HCT116 (cell line): ENCODE measurements around the gene KAT6B.

Source experiments
- EZH2 ChIP-seq: fragments of 200-600 bp; sonication (generic); IDR thresholded peaks from 2 replicates; pipeline ENCODE4 v1.6.1; 2017; ENCODE audit warnings: antibody characterized with exemption, mixed run types
- JUND ChIP-seq: IDR thresholded peaks from 2 replicates; pipeline ENCODE4 v1.6.1; 2012
- POLR2A ChIP-seq: IDR thresholded peaks from 2 replicates; pipeline ENCODE4 v1.7.0; 2011; ENCODE audit warnings: borderline replicate concordance; ENCODE audit not compliant: insufficient read depth, insufficient read length; ENCODE audit errors: extremely low read depth
- POLR2AphosphoS5 ChIP-seq: IDR thresholded peaks from 2 replicates; pipeline ENCODE4 v1.6.1; 2011; ENCODE audit warnings: mild to moderate bottlenecking, low read depth, low read length, moderate library complexity
- RAD21 ChIP-seq: IDR thresholded peaks from 2 replicates; pipeline ENCODE4 v1.6.1; 2012; ENCODE audit warnings: low read depth, mild to moderate bottlenecking
- TCF7L2 ChIP-seq: IDR thresholded peaks from 2 replicates; pipeline ENCODE4 v1.7.0; 2011; ENCODE audit warnings: borderline replicate concordance, inconsistent platforms; ENCODE audit not compliant: insufficient read depth, insufficient read length; ENCODE audit errors: extremely low read depth
- YY1 ChIP-seq: IDR thresholded peaks from 2 replicates; pipeline ENCODE4 v1.6.1; 2011; ENCODE audit warnings: low read length, low read depth, moderate library complexity, mild to moderate bottlenecking; ENCODE audit not compliant: insufficient replicate concordance; ENCODE audit errors: extremely low read depth
- ZNF274 ChIP-seq: fragments of 200-500 bp; sonication (Bioruptor generic); IDR thresholded peaks from 2 replicates; pipeline ENCODE4 v1.6.1; 2014; ENCODE audit warnings: mild to moderate bottlenecking, low read depth, low read length, inconsistent platforms
- TF ChIP-seq, protein P1 (sequence below), 3 experiments: fragments of 200-600 bp in 1 of 3; sonication (generic) in 1 of 3; IDR thresholded peaks in 2 of 3; conservative IDR thresholded peaks in 1 of 3; 2 replicates each; pipeline ENCODE4 v1.5.1; 2012 to 2017; ENCODE audit warnings: low read depth in 2 of 3, low read length in 2 of 3, antibody characterized with exemption in 1 of 3, borderline replicate concordance in 1 of 3, control low read depth in 1 of 3, mild to moderate bottlenecking in 1 of 3, mixed read lengths in 1 of 3, mixed run types in 1 of 3, moderate library complexity in 1 of 3; ENCODE audit not compliant: insufficient read depth in 1 of 3
- TF ChIP-seq, protein P2 (sequence below): IDR thresholded peaks from 2 replicates; pipeline ENCODE4 v1.6.1; 2011; ENCODE audit warnings: mild to moderate bottlenecking, low read length, moderate library complexity; ENCODE audit not compliant: insufficient replicate concordance; ENCODE audit errors: extremely low read depth
- TF ChIP-seq, protein P3 (sequence below): IDR thresholded peaks from 2 replicates; pipeline ENCODE4 v1.6.1; 2012; ENCODE audit warnings: low read depth

DNA sequence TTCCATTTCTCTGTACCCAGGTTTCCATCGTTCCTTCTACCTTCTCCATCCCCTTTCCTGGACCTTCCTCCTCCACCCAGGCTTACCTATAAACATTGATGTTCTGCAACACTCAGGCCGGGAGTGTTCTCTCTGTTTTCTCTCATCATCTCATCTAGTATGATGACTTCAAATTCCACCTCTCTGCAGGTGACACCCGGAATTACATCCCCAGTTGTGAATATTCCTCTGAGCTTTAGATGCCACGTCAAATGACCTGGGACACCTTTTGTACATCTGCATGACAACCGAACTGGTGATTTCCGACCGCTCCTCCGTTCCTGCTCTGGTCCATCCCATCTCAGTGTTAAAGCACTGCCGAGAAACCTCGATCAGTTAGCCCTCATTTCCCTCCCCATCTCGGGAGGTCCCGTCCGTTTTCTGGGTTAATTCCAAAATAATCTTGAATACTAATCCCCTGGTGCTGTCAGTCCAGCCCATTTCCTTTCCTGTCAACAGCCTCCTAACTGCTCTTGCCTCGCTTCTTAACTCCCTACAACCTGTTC lies 208.4 kb downstream of the KAT6B start:
- TF ChIP-seq POLR2AphosphoS5 (no peak), RAD21 (no peak), ZNF274 (no peak), EZH2 (no peak), JUND (no peak), TCF7L2 (no peak), POLR2A (no peak), YY1 (no peak)
- TF ChIP-seq, protein P1, sequence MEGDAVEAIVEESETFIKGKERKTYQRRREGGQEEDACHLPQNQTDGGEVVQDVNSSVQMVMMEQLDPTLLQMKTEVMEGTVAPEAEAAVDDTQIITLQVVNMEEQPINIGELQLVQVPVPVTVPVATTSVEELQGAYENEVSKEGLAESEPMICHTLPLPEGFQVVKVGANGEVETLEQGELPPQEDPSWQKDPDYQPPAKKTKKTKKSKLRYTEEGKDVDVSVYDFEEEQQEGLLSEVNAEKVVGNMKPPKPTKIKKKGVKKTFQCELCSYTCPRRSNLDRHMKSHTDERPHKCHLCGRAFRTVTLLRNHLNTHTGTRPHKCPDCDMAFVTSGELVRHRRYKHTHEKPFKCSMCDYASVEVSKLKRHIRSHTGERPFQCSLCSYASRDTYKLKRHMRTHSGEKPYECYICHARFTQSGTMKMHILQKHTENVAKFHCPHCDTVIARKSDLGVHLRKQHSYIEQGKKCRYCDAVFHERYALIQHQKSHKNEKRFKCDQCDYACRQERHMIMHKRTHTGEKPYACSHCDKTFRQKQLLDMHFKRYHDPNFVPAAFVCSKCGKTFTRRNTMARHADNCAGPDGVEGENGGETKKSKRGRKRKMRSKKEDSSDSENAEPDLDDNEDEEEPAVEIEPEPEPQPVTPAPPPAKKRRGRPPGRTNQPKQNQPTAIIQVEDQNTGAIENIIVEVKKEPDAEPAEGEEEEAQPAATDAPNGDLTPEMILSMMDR (IDR thresholded peaks at IDR 0.05 in 2 of 3, conservative IDR thresholded peaks at IDR 0.05 in 1 of 3; ENCODE audit: borderline replicate concordance in 1 of 3, insufficient read depth in 1 of 3, low read depth in 2 of 3, low read length in 2 of 3), result peak in 2 of 3 experiments; percentile 28 to 42; a peak in 4 of 6 replicates
- TF ChIP-seq, protein P2, sequence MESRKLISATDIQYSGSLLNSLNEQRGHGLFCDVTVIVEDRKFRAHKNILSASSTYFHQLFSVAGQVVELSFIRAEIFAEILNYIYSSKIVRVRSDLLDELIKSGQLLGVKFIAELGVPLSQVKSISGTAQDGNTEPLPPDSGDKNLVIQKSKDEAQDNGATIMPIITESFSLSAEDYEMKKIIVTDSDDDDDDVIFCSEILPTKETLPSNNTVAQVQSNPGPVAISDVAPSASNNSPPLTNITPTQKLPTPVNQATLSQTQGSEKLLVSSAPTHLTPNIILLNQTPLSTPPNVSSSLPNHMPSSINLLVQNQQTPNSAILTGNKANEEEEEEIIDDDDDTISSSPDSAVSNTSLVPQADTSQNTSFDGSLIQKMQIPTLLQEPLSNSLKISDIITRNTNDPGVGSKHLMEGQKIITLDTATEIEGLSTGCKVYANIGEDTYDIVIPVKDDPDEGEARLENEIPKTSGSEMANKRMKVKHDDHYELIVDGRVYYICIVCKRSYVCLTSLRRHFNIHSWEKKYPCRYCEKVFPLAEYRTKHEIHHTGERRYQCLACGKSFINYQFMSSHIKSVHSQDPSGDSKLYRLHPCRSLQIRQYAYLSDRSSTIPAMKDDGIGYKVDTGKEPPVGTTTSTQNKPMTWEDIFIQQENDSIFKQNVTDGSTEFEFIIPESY, result no peak
- TF ChIP-seq, protein P3, sequence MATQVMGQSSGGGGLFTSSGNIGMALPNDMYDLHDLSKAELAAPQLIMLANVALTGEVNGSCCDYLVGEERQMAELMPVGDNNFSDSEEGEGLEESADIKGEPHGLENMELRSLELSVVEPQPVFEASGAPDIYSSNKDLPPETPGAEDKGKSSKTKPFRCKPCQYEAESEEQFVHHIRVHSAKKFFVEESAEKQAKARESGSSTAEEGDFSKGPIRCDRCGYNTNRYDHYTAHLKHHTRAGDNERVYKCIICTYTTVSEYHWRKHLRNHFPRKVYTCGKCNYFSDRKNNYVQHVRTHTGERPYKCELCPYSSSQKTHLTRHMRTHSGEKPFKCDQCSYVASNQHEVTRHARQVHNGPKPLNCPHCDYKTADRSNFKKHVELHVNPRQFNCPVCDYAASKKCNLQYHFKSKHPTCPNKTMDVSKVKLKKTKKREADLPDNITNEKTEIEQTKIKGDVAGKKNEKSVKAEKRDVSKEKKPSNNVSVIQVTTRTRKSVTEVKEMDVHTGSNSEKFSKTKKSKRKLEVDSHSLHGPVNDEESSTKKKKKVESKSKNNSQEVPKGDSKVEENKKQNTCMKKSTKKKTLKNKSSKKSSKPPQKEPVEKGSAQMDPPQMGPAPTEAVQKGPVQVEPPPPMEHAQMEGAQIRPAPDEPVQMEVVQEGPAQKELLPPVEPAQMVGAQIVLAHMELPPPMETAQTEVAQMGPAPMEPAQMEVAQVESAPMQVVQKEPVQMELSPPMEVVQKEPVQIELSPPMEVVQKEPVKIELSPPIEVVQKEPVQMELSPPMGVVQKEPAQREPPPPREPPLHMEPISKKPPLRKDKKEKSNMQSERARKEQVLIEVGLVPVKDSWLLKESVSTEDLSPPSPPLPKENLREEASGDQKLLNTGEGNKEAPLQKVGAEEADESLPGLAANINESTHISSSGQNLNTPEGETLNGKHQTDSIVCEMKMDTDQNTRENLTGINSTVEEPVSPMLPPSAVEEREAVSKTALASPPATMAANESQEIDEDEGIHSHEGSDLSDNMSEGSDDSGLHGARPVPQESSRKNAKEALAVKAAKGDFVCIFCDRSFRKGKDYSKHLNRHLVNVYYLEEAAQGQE, result no peak
